ENCODE data around the gene TRIM31.
"Not testable (repeated sequence)": the region's sequence is repeated elsewhere in the genome, so short reads cannot be mapped to it uniquely, and the experiment has no call there.

Gene TRIM31

GRCh38 chr6:30149858-30150550 lies 37.1 kb upstream of the TRIM31 start:
- no peak for DNase-seq (ENCODE audit: low read depth)

GRCh38 chr6:30149234-30149633 lies 36.3 kb upstream of the TRIM31 start:
- DNase-seq (ENCODE audit: low read depth), result no peak

DNA sequence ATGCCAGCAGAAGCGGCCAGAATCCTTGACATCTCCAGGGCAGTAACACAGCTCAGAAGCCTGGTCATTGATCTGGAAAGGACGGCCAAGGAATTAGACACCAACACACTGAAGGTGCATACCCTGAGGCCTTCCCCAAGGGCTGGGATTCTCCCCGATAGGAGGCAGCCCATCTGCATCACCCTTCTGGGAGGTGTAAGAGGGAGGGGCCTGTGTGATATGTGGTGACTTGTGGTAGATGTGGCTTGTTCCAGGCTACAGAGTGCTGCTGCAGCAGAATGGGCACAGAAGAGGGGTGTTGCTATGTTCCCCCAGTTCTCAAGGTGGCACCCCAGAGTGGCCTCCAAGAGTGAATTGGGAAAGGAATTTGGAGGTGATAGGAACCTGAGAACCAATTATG lies 34.2 kb upstream of the TRIM31 start:
- no peak for DNase-seq (ENCODE audit: low read depth)

- DNase-seq (ENCODE audit: low read depth), result no peak
Observed at GRCh38 chr6:30145818-30146217, 32.9 kb upstream of the TRIM31 start.

DNA sequence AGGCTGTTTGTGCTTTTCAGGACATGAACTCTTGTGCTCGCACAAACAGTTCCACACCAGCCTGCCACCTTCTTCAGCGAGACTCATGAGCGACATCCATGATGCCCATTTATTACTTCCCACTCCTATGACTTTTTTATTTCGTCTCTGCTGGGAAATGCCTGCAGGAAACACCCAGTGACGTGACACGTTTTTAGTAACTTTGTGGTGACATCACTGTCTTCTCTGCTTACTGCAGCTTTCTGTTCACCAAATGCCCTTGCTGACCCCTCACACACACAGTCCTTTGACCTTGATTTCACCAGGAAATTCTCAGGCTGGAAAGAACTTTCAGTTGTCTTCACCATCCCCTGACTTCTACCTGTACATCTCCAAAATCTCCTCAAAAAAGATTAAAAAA lies 31.9 kb upstream of the TRIM31 start:
- no peak for DNase-seq (ENCODE audit: low read depth)

DNA sequence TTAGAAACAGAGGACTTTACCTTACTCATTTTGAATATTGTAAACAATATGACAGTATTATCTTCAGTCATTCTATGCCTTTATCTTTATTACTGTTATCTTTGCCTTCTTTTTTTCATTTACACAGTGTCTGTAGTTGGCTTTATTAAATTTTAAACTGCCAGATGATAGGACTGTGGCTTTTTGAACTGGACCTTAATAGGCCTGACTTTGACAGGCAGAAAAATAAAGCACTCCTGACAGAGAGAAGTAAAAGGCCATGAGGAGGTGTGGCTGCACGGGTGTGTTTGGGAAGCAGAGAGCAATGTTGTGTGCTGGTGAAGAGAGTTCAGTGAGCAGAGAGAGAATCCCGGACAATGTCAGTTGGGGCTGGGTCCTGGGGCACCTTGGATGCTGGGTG lies 30.9 kb upstream of the TRIM31 start:
- no peak for DNase-seq (ENCODE audit: low read depth)

DNA sequence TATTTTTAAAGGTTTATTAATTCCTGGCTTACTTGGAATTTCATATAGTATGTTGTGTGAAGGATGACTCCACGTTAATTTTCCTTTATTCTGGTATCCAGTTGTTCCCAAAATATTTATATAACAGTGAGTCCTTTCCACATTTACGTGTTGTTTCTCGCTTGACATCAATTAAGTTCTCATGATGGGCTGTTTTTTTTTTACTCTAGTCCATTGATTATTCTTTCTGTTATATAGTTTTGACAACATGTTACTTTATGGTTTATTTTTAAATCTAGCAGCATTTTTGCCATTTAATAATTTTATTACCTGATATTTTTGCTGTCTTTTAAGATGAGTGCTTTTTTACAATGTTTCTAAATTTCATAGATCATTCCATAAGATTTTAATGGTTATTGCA lies 29.8 kb upstream of the TRIM31 start:
- no peak for DNase-seq (ENCODE audit: low read depth)

DNA sequence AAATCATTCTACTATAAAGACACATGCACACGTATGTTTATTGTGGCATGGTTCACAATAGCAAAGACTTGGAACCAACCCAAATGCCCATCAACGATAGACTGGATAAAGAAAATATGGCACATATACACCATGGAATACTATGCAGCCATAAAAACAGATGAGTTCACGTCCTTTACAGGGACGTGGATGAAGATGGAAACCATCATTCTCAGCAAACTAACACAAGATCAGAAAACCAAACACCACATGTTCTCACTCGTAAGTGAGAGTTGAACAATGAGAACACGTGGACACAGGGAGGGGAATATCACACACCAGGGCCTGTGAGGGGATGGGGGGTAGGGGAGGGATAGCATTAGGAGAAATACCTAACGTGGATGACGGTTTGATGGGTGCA lies 27.4 kb upstream of the TRIM31 start:
- DNase-seq (ENCODE audit: low read depth), result not testable (repeated sequence)

DNA sequence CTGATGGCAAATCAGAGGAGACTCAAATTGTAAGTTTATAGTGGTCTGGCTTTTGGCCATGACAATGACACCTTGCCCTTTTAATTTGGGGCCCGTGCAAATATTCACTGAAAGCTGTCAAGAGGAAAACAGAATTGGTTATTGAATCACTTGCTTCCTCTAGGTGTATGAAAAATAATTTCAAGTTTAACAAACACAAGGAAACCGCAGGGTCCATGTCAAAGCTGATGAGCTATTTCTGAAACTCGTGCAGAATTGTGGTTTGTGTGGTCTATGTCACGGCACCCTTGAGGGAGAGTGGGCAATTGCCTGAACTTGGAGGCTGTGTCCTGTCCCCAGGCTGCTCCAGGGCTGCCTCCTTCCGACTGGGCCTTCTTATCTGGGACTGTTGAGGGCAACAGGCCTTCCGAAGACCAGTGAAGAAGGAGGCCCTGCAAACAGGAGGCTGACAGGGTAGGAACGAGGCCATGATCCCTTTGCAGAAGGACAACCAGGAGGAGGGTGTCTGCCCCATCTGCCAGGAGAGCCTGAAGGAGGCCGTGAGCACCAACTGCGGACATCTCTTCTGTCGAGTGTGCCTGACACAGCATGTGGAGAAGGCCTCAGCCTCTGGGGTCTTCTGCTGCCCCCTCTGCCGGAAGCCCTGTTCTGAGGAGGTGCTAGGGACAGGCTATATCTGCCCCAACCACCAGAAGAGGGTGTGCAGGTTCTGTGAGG lies 23.8 kb upstream of the TRIM31 start:
- DNase-seq (ENCODE audit: low read depth), result no peak

GRCh38 chr6:30135757-30136156 lies 22.9 kb upstream of the TRIM31 start, which contains the start of gene TRIM40:
TSS of gene TRIM40 (plus strand) at chr6:30136140. CDS start at chr6:30137037, 897 bp downstream.
- DNase-seq (ENCODE audit: low read depth), result no peak

GRCh38 chr6:30135147-30135546 lies 22.3 kb upstream of the TRIM31 start:
- DNase-seq (ENCODE audit: low read depth), result no peak

GRCh38 chr6:30131947-30132497 lies 19.1 kb upstream of the TRIM31 start:
- DNase-seq (ENCODE audit: low read depth), result no peak

- peak; percentile 58 for DNase-seq (ENCODE audit: low read depth)
Observed at GRCh38 chr6:30130887-30131862, 18.3 kb upstream of the TRIM31 start.

GRCh38 chr6:30130179-30130679 lies 17.3 kb upstream of the TRIM31 start:
- no peak for DNase-seq (ENCODE audit: low read depth)

- DNase-seq (ENCODE audit: low read depth), result no peak
Observed at GRCh38 chr6:30129265-30130178, 16.6 kb upstream of the TRIM31 start.

DNA sequence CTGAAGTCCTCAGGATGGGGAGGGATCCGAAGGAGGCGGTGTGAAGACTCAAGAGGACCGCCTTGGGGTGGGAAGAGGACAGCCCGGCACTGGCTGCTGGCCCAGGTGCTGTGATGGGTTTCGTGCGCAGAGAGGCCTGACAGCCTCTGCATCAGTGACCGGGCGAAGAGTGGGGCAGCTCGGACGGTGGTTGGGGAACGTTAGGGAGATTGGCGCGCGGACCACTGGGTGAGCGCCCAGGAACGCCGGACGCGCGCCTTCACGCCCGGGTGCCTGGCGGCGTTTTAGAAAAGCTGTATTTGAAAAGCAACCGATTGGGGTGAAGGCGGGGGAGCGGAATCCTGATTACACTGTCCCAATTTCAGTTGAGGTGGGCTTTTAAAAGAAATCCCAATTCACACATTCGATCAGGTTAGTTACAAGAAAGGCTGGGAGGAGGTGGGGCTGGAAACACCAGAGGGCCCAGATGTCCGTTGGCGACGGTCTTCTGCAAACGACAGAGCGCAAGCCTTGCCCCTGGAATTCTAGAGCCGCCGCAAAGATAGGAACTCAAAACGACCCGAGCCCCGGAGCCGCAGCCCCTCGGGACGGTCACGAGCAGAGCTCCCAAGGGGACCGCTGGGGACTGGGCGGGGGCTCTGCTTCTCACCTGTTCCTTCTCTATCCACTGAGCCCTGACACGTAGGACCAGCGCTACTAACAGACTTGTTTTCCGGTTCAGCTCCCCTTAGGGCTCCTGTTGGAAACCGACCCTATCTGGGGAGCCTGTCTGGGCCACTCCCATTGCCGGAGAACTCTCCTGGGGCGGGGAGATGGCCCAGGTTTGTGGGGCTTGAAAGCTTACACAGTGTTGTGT lies 14.6 kb upstream of the TRIM31 start:
- no peak for DNase-seq (ENCODE audit: low read depth)

GRCh38 chr6:30122515-30122914 lies 9.6 kb upstream of the TRIM31 start:
- DNase-seq (ENCODE audit: low read depth), result no peak

DNA sequence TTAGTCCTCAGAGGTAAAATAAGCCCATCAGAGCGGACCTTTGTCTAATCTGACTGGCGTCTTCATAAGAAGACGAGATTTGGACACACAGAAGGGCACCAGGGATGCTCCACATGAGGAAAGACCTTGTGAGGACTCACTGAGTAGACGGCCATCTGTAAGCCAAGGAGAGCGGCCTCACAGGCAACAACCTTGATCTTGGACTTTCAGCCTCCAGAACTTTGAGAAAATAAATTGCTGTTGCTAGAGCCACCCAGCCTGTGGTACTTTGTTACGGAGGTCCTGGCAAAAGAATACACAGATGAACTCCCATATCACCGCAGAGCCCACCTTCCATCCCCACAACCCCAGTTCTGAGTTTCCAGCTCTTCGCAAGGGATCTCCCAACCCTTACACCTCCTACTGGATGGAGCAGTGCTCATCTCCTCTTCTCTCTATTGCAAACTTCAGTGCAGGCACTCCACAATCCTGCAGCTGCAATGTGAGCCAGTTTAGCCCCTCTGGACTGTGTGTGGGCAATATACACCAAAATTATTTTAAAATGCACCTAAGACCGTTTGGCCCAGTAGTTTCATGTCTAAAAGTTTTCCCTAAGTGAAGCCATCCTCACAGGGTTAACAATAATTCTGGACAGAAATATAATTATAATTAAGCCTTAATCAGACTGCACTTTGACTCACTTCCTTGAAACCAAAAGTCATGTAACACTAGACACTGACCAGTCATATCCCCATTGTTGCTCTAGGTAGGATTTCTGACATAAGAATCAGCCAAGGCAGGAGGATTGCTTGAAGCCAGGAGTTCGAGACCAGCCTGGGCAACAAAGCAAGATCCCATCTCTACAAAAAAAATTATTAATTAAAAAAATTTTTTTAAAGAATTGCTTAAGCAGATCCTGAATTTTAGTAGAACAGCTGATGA lies 8.8 kb upstream of the TRIM31 start:
- DNase-seq (ENCODE audit: low read depth), result no peak

DNA sequence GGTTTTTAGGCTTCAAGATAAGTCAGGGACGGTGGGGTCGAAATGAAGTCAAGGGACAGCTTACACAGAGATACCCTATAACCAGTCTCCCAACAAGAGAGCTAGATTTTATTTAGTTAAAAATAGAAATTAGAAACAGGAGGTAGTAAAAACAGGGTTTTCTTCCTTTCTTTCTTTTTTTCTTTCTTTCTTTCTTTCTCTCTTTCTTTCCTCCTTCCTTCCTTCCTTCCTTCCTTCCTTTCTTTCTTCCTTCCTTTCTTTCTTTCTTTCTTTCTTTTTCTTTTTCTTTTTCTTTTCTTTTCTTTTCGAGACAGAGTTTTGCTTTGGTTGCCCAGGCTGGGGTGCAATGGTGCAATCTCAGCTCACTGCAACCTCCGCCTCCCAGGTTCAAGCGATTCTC lies 5.8 kb upstream of the TRIM31 start:
- DNase-seq (ENCODE audit: low read depth), result not testable (repeated sequence)

All from T follicular helper cell (primary cell).